HL-60 (cell line): ENCODE measurements around the gene KIFC3.

Experiments
- DNase-seq, 2 experiments: peaks; one replicate each; pipeline ENCODE4 v3.0.0-alpha.2; 2010 to 2020; ENCODE audit warnings: low read depth in 1 of 2, low spot score in 1 of 2
- H3K27ac ChIP-seq: fragments of 250-450 bp; sonication (Bioruptor Pico); replicated peaks from 2 replicates; pipeline ENCODE4 v1.5.1; 2020; ENCODE audit warnings: mild to moderate bottlenecking, moderate library complexity
- H3K27me3 ChIP-seq: fragments of 250-450 bp; sonication (Bioruptor Pico); 2 replicates; pipeline ENCODE4 v1.5.1; 2021; ENCODE audit warnings: mild to moderate bottlenecking, moderate library complexity; ENCODE audit not compliant: insufficient read depth, poor library complexity, severe bottlenecking
- H3K4me3 ChIP-seq: replicated peaks from 2 replicates; pipeline ENCODE4 v1.5.1; 2011; ENCODE audit warnings: mild to moderate bottlenecking, control low read depth, low read length; ENCODE audit not compliant: insufficient read depth
- CTCF ChIP-seq: IDR thresholded peaks from one replicate; pipeline ENCODE4 v1.5.1; 2011; ENCODE audit warnings: low read length, control low read depth, inconsistent platforms; ENCODE audit not compliant: insufficient read depth
- GABPA ChIP-seq: IDR thresholded peaks from 2 replicates; pipeline ENCODE4 v1.6.1; 2012; ENCODE audit warnings: low read depth
- REST ChIP-seq: IDR thresholded peaks from 2 replicates; pipeline ENCODE4 v1.6.1; 2012; ENCODE audit warnings: low read depth; ENCODE audit not compliant: insufficient replicate concordance
- SPI1 ChIP-seq: IDR thresholded peaks from 2 replicates; pipeline ENCODE4 v1.6.1; 2012; ENCODE audit warnings: low read depth, mild to moderate bottlenecking, borderline replicate concordance

KIFC3 gene

GRCh38 chr16:57795431-57795878 is 6.8 kb downstream of the KIFC3 start:
- peak in 1 of 2 experiments; percentile 55 for DNase-seq

DNA sequence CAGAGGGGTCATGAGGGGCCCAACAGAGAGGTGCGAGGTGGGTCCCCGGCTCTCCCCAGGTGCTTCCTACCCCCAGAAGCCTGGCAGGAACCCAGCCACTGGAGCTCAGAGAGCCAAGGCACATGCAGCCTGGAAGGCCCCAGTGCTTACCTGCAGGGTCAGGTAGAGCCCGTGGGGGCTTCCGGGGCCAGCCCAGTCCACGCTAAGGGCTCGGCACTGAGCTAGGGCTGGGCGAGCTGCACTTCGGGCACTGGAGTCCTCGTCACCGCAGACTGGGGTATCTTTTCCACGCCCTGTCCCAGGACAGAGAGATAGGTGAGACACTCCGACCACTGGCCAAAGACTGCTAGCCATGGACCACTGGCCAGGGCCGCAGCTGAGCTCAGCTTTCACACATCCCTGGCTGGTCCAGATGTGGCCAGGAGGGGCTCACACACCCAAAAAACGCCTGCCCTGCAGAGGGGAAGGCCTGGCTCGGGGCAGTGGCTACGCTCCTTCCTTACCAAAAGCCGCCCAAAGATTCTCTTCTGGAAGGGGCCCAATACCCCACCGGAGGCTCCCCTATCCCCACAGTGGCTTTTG is 7.4 kb downstream of the KIFC3 start:
- no peak overlapping the region for H3K27ac ChIP-seq
- no peak for TF ChIP-seq REST
- no peak for TF ChIP-seq GABPA
- H3K4me3 ChIP-seq = no peak overlapping the region
- DNase-seq = no peak
- H3K27me3 ChIP-seq = no peaks in the 10 kb centered on the region

More at GRCh38 chr16:57795431-57795878, 6.8 kb downstream of the KIFC3 start:
- no peak overlapping the region for H3K27ac ChIP-seq
- no peak overlapping the region for H3K4me3 ChIP-seq
- no peaks in the 10 kb centered on the region for H3K27me3 ChIP-seq
- TF ChIP-seq REST = no peak
- no peak for TF ChIP-seq SPI1
- TF ChIP-seq CTCF = peak; percentile 69
- no peak for TF ChIP-seq GABPA

- H3K4me3 ChIP-seq = no peak overlapping the region
- no peak for TF ChIP-seq SPI1
- no peak for TF ChIP-seq GABPA
- no peak for TF ChIP-seq REST
- TF ChIP-seq CTCF = no peak
- no peak for DNase-seq
- no peaks in the 10 kb centered on the region for H3K27me3 ChIP-seq
- no peak overlapping the region for H3K27ac ChIP-seq
Observed at GRCh38 chr16:57791893-57792461, 10.3 kb downstream of the KIFC3 start.
